ENCODE measurements around the gene PSD2.
A peak's percentile ranks its signal among the peaks of the same experiment; 100 is the strongest.

PSD2 gene

GRCh38 chr5:139795074-139796001 is at the start of gene PSD2:
Gene PSD2, plus strand, starts transcription at chr5:139795808. Its CDS starts 13,633 bp downstream, at chr5:139809441.
- no peak for DNase-seq

GRCh38 chr5:139746691-139747582 is 48.7 kb upstream of the PSD2 start:
- peak; percentile 82 for DNase-seq

GRCh38 chr5:139747583-139748504 is 47.8 kb upstream of the PSD2 start:
- DNase-seq, result peak; percentile 56

GRCh38 chr5:139748505-139748826 is 47.1 kb upstream of the PSD2 start:
- no peak for DNase-seq

- DNase-seq, result no peak
Measured at GRCh38 chr5:139749242-139749641, 46.4 kb upstream of the PSD2 start.

GRCh38 chr5:139751236-139751635 is 44.4 kb upstream of the PSD2 start:
- DNase-seq, result no peak

- no peak for DNase-seq
Measured at GRCh38 chr5:139752506-139753473, 42.8 kb upstream of the PSD2 start.

- DNase-seq, result no peak
Measured at GRCh38 chr5:139755892-139756671, 39.5 kb upstream of the PSD2 start.

- no peak for DNase-seq
Measured at GRCh38 chr5:139756971-139757370, 38.6 kb upstream of the PSD2 start.

- DNase-seq, result no peak
Measured at GRCh38 chr5:139757727-139758509, 37.7 kb upstream of the PSD2 start.

- DNase-seq, result no peak
Measured at GRCh38 chr5:139758510-139759075, 37.0 kb upstream of the PSD2 start.

GRCh38 chr5:139759219-139759721 is 36.3 kb upstream of the PSD2 start:
- no peak for DNase-seq

- DNase-seq, result no peak
Measured at GRCh38 chr5:139760066-139761056, 35.2 kb upstream of the PSD2 start.

- DNase-seq, result no peak
Measured at GRCh38 chr5:139761057-139761450, 34.6 kb upstream of the PSD2 start.

GRCh38 chr5:139761501-139761900 is 34.1 kb upstream of the PSD2 start:
- DNase-seq, result no peak

GRCh38 chr5:139762615-139763170 is 32.9 kb upstream of the PSD2 start:
- DNase-seq, result no peak

GRCh38 chr5:139763280-139763929 is 32.2 kb upstream of the PSD2 start:
- DNase-seq, result no peak
